H1 (cell line): Measurements from ENCODE around the gene DEAF1. TPM values are rescaled to one million over a fixed set of nuclear protein-coding genes. Genes with fewer than 3 reads are reported as not detected.

Experiments
- CTBP2 ChIP-seq: IDR thresholded peaks from 2 replicates; pipeline ENCODE4 v1.7.0; 2011; ENCODE audit warnings: borderline replicate concordance, mild to moderate bottlenecking, moderate library complexity, mixed read lengths, low read length; ENCODE audit not compliant: insufficient read depth, insufficient read length
- GABPA ChIP-seq: IDR thresholded peaks from 2 replicates; pipeline ENCODE4 v1.6.1; 2011; ENCODE audit warnings: mild to moderate bottlenecking, low read length, moderate library complexity, borderline replicate concordance; ENCODE audit not compliant: insufficient read depth
- MAFK ChIP-seq: IDR thresholded peaks from 2 replicates; pipeline ENCODE4 v1.6.1; 2012; ENCODE audit warnings: low read depth, mild to moderate bottlenecking, improper control_type of control experiment, low read length
- RFX5 ChIP-seq: IDR thresholded peaks from 2 replicates; pipeline ENCODE4 v1.6.1; 2011; ENCODE audit warnings: low read depth, low read length, improper control_type of control experiment, borderline replicate concordance
- polyA plus RNA-seq, 7 experiments: library from polyadenylated mRNA; depleted of rRNA in 3 of 7; stranded (reverse) in 5 of 7; unstranded in 2 of 7; fragments of >200 nt in 5 of 7; fragments of 200-250 nt in 2 of 7; gene quantifications; 1 replicate in 5 of 7; 2 replicates in 1 of 7; 4 replicates in 1 of 7; pipeline versions ENCODE4 v1.2.1 to v1.2.3, GENCODE V29; 2011 to 2013; ENCODE audit warnings: missing spikeins in 2 of 7, mixed read lengths in 2 of 7
- total RNA-seq: library from RNA; stranded (reverse); fragmentation: NEBNext Ultra II Directional; extraction: Animal tissue kit (Norgen Biotek cat#: 25700); gene quantifications from 2 replicates; pipeline ENCODE4 v1.2.1, GENCODE V29; 2021

The DEAF1 gene
- total and polyA plus RNA-seq, 2 of the 8 experiments (the other 6 are each of a cell fraction or from before 2014, with no cell fraction given) = 47.3 to 58.4 TPM

DNA sequence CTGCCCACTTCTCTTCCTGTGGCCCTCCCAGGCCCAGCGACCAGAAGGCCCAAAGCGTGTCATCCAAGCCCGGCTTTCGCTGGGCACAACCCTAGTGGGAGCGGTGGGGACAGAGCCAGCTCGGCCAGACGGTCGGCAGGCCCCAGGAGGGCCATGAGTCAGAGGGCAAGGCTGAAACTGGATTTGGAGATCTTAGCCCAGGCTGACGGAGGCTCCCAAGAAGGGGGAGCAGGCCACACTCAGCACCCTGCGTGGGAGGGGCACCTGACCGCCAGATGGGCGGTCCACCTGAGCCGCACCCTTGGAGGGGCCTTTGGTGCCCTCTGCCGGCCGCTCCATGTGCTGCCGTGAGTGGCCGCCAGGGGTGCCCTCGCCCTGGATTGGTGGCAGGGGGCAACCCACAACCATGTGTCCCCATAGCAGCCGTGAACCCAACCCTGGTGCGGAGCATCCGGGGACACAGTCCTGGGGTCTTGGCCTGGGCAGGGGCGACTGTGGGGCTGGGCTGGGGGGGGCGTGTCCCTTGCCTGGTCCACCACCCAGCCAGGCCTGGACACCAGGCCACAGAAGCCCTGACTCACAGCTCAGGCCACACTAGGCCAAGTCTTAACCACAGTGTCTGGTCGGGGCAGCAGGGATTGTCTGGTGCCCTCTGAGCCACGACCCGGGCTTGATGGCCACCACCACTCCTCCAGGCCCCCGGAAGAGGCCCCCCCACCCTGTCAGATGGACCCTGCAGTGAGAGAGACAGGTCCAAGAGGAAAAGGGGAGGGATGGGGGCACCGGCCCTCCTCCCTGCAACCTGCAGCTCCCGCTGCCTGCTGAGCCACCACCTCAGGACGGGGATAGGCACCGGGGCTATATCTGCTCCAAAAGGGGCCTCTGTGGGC lies 33.1 kb upstream of the DEAF1 start (continued):
- TF ChIP-seq GABPA (0 out of 2 replicates have a peak, but pooled peaks have one; percentile 61), RFX5 (no peak), CTBP2 (no peak), MAFK (no peak)
